Neural cell (in vitro differentiated cells): Measurements from ENCODE around the gene MTRR.

Experiments used
- CTCF ChIP-seq: fragments of 450-650 bp; IDR thresholded peaks from 2 replicates; pipeline ENCODE4 v1.5.1; 2014; ENCODE audit warnings: antibody characterized with exemption, mild to moderate bottlenecking, moderate library complexity; ENCODE audit not compliant: poor library complexity, severe bottlenecking
- EP300 ChIP-seq: fragments of 450-650 bp; conservative IDR thresholded peaks from 2 replicates; pipeline ENCODE4 v1.6.1; 2014; ENCODE audit warnings: antibody characterized with exemption, mild to moderate bottlenecking, moderate library complexity; ENCODE audit not compliant: poor library complexity, severe bottlenecking
- EZH2 ChIP-seq: fragments of 200-600, 300-800 bp; shearing (Covaris generic), sonication (generic); IDR thresholded peaks from 2 replicates; pipeline ENCODE4 v1.6.1; 2014; ENCODE audit warnings: antibody characterized with exemption, low read length, borderline replicate concordance, mild to moderate bottlenecking; ENCODE audit not compliant: insufficient read depth, poor library complexity, severe bottlenecking
- POLR2AphosphoS5 ChIP-seq: IDR thresholded peaks from 2 replicates; pipeline ENCODE4 v1.6.1; 2012
- TAF1 ChIP-seq: IDR thresholded peaks from 2 replicates; pipeline ENCODE4 v1.6.1; 2012; ENCODE audit warnings: low read depth

- TF ChIP-seq CTCF (no peak), EP300 (no peak), EZH2 (no peak), POLR2AphosphoS5 (no peak), TAF1 (no peak)
These were observed 11.6 kb upstream of the MTRR start for GRCh38 chr5:7857361-7857760.
